ENCODE results near the gene PARVG. TPM values are rescaled to one million over a fixed set of nuclear protein-coding genes. Genes with fewer than 3 reads are reported as not detected.

The PARVG gene
- total RNA-seq, 4 donors from 2014 or later = 18.3 to 92.0 (median 46.6) TPM

- TF ChIP-seq CTCF (IDR thresholded peaks at IDR 0.05; ENCODE audit: low read depth) = no peak
These were observed 56.6 kb downstream of the PARVG start for GRCh38 chr22:44237290-44237689.

- TF ChIP-seq CTCF (IDR thresholded peaks at IDR 0.05; ENCODE audit: low read depth) = no peak
These were observed 62.4 kb downstream of the PARVG start for GRCh38 chr22:44242946-44243724.

- TF ChIP-seq CTCF (IDR thresholded peaks at IDR 0.05; ENCODE audit: low read depth) = no peak
These were observed 63.0 kb downstream of the PARVG start for GRCh38 chr22:44243761-44244160.

- no peak for TF ChIP-seq CTCF (IDR thresholded peaks at IDR 0.05; ENCODE audit: low read depth)
These were observed 63.6 kb downstream of the PARVG start for GRCh38 chr22:44244265-44244822.

GRCh38 chr22:44245438-44245837 lies 64.7 kb downstream of the PARVG start:
- no peak for TF ChIP-seq CTCF (IDR thresholded peaks at IDR 0.05; ENCODE audit: low read depth)

- TF ChIP-seq CTCF (IDR thresholded peaks at IDR 0.05; ENCODE audit: low read depth) = no peak
These were observed 65.1 kb downstream of the PARVG start for GRCh38 chr22:44245867-44246266.

- no peak for TF ChIP-seq CTCF (IDR thresholded peaks at IDR 0.05; ENCODE audit: low read depth)
These were observed 66.0 kb downstream of the PARVG start for GRCh38 chr22:44246615-44247326.

Measured in subcutaneous adipose tissue (tissue), 4 donors.